ENCODE measurements around the gene UBE2D2.
"Not testable (repeated sequence)": the region's sequence is repeated elsewhere in the genome, so short reads cannot be mapped to it uniquely, and the experiment has no call there.

UBE2D2 gene

DNA sequence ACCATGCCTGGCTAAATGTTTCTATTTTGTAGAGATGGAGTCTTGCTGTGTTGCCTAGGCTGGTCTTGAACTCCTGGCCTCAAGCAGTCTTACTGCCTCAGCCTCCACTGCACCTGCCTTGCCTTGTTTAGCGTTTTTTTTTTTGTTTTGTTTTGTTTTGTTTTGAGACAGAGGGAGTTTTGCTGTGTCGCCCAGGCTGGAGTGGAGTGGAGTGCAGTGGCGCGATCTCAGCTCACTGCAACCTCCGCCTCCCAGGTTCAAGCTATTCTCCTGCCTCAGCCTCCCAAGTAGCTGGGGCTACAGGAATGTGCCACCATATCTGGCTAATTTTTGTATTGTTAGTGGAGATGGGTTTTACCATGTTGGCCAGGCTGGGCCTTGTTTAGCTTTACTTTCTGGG lies 27.0 kb downstream of the UBE2D2 start:
- not testable (repeated sequence) for DNase-seq

DNA sequence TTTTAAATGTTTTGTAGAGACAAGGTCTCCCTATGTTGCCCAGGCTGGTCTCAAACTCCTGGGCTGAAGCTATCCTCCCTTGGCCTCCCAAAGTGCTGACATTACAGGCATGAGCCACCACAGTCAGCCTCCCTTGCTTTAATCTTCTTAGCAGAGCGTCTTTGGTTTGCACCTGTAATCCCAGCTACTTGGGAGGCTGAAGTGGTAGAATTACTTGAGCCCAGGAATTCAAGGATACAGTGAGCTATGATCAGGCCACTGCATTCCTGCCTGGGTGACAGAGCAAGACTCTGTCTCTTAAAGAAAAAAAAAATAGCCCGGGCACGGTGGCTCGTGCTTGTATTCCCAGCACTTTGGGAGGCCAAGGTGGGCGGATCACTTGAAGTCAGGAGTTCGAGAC lies 27.8 kb downstream of the UBE2D2 start:
- no peak for DNase-seq

DNA sequence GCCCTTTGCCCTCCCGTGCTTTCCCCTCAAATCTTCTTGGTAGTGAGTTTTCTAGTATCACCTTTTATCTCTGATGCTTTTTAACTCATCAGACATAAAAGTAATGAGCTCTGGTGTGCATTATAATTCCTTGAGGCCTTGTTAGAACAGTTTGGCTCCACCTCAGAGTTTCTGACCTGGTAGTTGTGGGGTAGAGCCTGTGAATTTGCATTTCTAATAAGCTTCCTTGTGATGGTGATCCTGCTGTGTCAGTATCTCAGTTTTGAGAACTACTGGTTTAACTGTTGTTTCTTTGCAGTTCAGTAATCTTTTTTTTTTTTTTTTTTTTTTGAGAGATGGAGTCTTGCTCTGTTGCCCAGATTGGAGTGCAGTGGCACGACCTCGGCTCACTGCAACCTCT lies 31.1 kb downstream of the UBE2D2 start:
- DNase-seq = no peak

DNA sequence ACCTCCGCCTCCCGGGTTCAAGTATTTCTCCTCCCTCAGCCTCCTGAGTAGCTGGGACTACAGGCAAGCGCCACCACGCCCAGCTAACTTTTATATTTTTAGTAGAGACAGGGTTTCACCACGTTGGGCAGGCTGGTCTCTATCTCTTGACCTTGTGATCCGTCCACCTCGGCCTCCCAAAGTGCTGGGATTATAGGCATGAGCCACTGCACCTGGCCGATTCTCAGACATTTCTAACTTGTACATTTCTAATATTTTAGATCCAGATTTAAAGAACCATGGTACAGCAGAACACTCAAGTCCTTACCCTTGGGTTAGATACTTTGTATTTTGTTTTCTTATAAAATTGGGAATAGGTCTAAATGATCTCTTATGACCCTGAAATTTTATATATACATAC lies 31.9 kb downstream of the UBE2D2 start:
- DNase-seq = not testable (repeated sequence)

DNA sequence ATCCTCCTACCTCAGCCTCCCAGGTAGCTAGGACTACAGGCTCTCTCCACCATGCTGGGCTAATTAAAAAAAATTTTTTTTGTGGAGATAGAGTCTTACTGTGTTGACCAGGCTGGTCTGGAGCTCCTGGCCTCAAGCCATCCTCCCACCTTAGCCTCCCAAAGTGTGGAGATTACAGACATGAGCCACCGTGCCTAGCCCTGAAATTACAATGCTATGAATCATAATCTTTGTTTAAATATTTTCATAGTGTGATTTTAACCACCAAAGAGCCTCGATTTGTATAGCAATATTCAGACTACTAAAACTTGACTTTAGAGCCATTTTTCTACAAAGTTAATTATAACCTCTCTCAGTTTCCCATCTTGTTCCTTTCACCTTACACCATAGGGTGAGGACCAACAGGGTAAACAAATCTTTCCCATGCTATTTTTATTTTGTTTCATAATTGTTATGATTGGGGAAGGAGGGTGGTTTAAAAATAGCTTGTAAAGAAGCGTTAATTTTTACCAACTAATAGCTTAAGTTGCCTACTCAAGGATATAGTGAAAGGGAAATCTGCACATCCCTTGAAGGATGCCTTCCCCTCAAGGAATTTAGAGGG lies 32.7 kb downstream of the UBE2D2 start:
- no peak for DNase-seq

DNA sequence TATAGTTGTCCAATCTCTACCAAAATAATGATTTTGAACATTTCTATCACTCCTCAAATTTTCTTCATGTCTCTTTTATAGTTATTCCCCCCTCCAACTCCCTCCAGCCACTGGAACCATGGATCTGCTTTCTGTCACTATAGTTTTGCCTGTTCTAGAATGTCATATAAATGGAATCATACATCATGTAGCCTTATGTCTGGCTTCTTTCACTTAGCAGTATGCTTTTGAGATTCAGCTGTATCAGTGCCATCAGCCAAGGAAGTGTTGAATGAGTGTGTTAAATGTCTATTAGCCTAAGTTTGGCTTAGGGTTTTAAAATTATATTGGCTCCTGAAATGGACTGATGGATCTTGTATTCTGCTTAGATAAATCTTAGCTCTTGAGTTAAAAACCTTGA lies 36.0 kb downstream of the UBE2D2 start:
- no peak for DNase-seq

DNA sequence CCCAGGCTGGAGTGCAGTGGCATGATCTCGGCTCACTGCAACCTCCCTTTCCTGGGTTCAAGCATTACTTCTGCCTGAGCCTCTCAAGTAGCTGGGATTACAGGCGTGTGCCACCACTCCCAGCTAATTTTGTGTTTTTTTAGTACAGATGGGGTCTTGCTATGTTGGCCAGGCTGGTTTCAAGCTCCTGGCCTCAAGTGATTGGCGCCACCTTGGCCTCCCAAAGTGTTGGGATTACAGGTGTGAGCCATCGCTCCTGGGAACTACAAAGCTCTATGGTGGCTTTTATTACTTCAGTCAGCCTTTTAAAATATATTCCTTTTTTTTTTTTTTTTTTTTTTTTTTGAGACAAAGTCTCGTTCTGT lies 37.4 kb downstream of the UBE2D2 start:
- not testable (repeated sequence) for DNase-seq

DNA sequence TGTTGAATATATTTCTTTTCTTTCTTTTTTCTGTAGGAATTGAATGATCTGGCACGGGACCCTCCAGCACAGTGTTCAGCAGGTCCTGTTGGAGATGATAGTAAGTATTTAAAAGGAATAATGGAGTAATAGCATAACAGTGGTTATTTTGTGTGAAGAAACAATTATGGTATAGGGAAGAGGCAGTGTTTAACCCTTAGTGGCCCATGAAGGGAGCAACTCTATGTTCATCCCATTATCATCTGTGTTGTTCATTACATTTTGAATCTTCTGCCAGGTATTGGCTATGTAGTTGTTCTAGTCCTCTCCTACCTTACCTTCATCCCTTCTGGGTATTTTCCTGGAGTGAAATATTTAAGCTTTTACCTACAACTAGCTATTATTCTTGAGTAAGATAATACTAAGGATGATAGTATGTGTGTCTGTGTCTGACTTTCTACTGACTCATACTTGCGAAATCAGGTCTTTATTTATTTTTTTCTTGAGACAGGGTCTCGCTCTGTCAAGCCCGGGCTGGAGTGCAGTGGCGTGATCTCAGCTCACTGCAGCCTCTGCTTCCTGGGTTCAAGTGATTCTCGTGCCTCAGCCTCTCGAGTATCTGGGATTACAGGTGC lies 39.3 kb downstream of the UBE2D2 start:
- DNase-seq = no peak

DNA sequence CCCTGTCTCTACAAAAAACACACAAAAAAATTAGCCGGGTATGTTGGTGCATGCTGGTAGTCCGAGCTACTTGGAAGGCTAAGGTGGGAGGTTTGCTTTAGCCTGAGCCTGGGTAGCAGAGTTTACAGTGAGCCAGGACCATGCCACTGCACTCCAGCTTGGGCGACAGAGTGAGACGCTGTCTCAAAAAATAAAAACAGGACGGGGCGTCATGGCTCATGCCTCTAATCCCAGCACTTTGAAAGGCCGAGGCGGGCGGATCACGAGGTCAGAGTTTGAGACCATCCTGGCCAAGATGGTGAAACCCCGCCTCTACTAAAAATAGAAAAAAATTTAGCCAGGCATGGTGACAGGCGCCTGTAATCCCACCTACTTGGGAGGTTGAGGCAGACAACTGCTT lies 40.3 kb downstream of the UBE2D2 start:
- no peak for DNase-seq

DNA sequence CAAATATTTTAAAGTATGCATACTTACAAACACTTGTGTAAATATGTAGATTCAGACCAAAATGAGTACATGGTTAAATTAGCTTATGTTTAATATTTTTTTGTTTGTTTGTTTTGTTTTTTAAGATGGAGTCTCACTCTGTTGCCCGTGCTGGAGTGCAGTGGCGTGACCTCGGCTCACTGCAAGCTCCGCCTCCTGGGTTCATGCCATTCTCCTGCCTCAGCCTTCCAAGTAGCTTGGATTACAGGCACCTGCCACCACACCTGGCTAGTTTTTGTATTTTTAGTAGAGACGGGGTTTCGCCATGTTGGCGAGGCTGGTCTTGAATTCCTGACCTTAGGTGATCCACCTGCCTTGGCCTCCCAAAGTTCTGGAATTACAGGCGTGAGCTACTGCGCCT lies 40.8 kb downstream of the UBE2D2 start:
- not testable (repeated sequence) for DNase-seq

DNA sequence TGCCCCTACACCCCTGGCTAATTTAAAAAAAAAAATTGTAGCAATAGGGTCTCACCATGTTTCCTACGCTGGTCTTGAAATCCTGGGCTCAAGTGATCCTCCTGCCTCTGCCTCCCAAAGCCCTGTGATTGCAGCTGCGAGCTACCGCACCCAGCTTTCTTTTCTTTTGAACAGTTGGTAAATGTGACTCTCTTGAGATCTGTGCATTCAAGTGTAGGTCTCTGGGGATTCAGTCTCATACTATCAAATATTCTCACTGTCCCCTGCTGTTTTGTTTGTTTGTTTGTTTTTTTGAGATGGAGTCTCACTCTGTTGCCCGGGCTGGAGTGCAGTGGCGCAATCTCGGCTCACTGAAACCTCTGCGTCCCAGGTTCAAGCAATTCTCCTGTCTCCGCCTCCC lies 44.7 kb downstream of the UBE2D2 start:
- no peak for DNase-seq

DNA sequence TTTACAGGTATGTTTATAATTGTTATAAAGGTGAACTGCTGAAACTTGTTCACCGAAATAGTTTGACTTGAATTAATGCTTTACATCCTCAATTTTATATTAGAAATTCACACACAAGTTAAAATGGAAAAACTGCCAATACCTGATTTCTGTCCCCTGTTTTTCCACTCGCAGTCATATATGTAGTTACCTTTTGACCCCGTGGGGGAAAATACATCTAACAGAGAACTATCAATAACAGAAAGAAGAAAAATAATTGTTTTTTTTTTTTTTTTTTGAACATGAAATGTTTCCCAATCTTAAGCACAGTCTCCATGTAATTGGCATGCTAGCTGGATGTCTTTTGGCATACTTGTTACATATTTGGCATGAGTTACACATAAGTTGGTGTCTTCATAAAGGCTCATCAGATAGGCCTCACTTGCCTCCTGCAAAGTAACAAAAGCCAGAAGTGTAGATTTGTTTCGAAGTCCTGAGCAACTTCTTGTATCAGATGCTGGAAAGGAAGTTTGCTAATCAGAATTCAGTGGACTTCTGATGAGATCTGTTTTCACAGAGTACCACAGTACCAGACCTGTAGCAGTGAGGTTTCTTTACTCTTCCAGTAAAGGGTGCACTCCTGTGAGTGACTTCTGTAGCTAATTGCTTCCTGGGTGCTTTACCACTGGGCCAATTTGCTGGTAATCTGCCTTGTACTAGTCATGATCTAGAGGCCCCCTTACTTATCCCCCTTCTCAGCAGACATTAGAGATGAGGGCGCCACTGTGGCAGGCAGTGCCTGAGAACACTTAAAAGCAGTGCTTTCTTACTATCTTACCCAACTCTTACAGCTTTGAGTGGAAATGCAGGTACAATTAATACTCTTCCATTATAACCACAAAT lies 50.8 kb downstream of the UBE2D2 start:
- DNase-seq = no peak

DNA sequence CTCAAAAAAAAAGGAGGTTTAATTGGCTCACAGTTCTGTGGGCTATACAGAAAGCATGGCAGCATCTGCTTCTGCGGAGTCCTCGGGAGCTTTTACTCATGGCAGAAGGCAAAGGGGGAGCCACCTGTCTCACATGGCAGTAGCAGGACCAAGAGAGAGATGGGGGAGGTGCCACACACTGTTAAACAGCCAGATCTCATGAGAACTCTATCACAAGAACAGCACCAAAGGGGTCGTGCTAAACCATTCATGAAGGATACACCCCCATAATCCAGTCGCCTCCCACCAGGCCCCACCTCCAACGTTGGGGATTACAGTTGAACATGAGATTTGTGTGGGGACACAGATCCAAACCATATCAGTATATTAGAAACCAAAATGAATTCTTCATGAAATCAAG lies 58.7 kb downstream of the UBE2D2 start:
- DNase-seq = no peak

DNA sequence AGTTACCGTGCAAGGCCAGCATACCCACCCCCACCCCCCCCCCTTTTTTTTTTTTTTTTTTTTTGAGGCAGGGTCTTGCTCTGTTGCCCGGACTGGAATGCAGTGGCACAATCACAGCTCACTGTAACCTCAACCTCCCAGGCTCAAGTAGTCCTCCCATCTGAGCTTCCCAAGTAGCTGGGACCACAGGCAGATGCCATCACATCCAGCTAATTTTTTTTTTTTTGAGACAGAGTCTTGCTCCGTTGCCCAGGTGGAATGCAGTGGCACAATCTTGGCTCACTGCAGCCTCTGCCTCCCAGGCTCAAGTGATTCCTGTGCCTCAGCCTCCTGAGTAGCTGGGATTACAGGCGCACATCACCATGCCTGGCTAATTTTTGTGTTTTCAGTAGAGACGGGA lies 64.3 kb downstream of the UBE2D2 start:
- DNase-seq = not testable (repeated sequence)

DNA sequence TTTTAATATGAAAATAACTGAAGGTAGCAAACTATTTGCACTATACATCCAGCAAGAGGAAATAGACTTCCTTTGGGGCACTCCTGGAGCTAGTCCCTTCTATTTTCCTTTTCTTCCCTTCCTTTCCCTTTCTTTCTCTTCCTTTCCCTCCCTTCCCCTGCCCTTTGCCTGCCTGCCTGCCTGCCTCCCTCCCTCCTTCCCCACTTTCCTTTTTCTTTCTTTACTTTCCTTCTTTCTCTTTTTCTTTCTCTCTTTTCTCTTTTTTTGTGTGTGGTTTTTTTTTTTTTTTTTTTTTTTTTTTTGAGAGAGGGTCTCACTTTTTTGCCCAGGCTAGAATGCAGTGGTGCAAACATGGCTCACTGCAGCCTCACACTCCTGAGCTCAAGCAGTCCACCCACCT lies 69.7 kb downstream of the UBE2D2 start:
- no peak for DNase-seq

DNA sequence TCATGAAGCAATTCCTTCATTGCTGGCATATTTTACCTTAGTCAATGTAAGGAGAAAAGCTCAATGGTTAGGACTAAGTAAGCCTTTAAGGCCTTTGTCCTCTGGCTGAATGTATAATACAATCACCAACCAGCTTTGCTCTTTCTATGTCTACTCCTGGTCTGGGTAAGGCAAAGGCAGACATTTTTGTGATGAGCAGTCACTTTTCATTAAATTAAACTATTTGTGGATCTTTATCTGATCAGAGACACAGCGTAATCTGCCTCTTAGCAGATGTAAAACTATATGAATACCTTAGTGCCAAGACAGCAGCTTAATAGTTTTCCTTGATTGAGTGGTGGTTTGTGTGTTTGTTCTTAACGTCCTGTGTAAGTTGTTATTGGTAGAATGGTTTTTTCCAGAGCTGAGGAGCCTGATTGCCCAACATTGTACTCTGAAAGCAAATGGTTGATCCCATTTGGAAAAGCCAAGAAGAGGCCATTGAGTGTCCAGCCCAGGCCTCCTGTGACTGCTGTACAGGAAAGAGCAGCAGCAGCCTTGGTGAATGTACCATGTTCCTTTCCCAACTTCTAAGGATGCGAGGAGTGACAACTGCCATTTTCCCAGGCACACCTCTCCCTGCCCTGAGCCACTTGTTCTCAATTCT lies 70.5 kb downstream of the UBE2D2 start:
- DNase-seq = no peak

DNA sequence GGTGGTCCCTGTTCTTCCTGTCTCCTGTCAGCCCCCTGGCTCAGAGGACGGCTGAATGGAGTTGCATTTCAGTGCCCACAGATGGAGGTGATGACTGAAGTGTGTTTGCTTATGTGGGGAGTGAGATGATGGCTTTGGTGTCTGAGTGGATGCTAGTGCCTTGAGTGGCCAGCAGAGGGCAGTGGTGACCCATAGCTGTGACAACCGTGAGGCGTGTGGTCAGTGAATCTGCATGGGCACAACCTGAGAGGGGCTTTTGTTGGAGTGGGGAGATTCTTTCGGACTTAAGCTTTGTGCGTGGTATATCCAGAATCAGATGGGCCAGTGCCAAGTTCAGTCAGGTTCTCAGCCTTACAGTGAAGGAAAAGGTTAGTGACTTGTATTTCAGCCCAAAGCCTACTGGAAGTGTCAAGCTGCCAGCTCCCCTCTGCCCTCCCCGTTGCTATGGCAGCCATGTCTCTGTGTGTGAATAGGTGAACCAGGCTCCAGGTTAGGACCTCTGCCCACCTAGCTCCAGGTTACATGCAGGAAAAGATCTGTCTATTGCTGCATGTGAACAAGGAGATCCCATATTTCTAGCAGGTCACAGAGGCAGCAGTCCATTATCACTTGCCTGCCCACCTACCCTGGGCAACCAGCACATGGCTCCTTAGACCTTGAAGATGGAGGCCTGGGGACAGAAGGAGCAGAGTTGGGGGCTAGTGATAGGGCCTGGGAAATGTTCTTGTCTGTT lies 72.3 kb downstream of the UBE2D2 start:
- DNase-seq = peak; percentile 68

DNA sequence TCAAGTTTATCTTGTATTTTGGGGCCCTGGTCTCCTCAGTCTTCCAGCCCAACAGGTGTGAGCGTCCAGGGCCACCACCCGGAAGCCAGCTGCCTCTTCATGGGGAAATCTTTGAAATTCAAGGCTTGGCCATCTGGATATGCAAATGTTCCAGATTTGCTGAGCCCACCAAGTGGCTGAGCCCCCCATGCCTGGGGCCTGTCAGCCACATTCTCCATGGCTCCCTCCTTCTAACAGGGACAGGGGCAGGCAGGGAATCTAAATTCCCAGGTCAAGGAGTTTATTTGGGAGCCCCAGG lies 72.8 kb downstream of the UBE2D2 start:
- no peak for DNase-seq

DNA sequence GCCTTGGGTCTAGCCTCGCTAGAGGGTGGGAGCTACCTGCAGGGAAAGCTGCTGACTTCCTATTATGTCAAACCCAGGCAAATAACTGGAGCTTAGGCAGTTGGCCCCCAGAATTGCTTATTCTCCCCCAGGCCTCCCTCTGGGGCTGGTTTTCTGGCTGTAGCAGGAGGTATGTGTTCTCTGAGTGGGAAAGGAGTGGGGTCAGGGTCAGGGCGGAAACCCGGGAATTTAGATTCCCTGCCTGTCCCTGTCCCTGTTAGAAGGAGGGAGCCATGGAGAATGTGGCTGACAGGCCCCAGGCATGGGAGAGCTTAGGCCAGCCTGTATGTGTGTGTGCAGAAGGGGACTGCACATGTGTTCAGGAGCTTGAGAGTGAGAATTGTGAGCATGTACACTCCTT lies 73.4 kb downstream of the UBE2D2 start:
- no peak for DNase-seq

DNA sequence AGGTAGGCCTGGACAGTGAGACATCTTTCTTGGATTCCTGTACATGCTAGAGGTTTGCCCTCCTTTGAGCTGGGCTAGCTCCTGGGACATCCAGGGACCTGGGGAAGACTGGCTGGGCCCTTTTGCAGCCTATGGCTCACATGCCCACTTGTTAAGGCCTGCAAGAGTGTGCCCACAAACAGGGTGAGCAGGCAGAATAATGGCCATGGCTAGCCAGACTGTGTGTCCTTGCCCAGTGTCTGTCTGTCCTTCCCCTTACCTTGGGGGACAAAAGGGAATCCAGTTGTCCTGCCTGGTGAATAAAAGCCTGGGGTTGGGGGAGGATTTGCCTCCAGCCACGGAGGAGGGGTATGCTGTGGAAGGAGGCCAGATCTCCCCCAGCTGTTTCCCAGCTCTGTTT lies 74.1 kb downstream of the UBE2D2 start:
- no peak for DNase-seq

DNA sequence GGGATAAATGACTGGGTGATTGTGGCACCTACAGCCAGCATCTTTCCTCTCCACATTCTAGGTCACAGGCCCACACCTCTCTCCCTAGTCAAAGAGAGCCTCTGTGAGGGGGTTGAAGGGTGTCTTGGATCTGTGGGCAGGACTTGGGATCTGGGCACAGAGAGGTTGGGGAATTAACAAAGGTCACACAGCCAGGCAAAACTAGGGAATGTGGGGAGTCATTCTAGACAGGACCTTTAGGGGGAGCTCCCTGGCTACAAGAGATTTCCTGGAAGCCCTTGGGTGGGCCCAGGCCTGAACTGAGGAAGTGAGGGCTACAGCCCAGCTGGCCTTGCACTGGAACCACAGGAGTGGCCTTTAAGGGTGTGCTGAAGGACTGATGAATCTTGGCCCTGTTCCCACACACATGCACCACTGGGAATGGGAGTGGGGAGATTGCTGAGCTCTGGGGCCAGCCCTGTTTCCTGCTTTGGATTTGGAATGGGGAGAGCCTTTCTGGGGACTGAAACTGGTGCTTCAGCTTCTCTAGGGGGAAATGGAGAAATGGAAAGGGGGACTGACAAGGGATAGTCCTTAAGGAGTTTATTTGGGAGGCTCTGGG lies 74.6 kb downstream of the UBE2D2 start:
- DNase-seq = no peak

DNA sequence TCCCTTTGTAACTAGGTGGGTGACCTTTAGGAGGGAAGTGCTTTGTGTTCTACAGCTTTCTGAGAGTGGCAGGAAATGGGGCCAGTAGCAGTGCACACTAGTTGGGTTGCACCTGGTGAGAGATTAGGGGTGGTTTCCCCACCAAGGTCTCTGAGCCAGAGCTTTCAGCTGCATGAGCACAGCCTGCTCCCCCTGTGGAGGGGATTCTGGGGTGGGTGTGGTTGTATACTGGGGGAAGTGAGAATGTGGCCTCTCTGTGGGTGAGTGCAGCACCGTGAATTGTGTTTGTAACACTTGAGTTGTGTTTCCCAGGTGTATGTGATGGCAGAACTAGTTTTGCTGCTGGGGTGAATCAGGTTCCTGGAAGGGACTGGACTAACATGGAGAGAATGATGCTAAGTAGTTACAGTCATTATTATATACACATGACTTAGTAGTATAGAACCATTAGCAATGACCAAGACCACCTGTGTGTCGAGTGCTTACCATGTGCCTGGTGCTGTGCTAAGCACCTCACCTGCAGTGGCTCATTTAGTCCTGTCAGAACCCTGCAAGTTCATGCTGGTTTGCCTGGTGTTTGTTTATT lies 75.2 kb downstream of the UBE2D2 start:
- DNase-seq = peak; percentile 63

All from stimulated activated CD4-positive, alpha-beta T cell treated with anti-CD3 and anti-CD28 coated beads, Interleukin-15, amount 100 ng/mL, for 24 hours (primary cell).